ENCODE measurements around the gene TIGD3.

DNA sequence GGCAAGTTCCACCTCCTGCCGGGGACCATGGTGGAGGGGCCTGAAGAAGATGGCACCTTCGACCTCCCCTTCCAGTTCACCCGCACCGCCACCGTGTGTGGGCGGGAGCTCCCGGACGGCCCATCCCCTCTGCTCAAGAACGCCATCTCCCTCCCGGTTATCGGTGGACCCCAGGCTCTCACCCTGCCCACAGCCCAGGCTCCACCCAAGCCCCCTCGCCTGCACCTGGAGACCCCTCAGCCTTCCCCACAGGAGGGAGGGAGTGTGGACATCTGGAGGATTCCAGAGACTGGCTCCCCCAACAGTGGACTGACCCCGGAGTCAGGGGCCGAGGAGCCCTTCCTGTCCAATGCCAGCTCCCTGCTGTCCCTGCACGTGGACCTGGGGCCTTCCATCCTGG is 33.5 kb upstream of the TIGD3 start:
- TF ChIP-seq, protein P1, sequence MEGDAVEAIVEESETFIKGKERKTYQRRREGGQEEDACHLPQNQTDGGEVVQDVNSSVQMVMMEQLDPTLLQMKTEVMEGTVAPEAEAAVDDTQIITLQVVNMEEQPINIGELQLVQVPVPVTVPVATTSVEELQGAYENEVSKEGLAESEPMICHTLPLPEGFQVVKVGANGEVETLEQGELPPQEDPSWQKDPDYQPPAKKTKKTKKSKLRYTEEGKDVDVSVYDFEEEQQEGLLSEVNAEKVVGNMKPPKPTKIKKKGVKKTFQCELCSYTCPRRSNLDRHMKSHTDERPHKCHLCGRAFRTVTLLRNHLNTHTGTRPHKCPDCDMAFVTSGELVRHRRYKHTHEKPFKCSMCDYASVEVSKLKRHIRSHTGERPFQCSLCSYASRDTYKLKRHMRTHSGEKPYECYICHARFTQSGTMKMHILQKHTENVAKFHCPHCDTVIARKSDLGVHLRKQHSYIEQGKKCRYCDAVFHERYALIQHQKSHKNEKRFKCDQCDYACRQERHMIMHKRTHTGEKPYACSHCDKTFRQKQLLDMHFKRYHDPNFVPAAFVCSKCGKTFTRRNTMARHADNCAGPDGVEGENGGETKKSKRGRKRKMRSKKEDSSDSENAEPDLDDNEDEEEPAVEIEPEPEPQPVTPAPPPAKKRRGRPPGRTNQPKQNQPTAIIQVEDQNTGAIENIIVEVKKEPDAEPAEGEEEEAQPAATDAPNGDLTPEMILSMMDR (IDR thresholded peaks at IDR 0.05; ENCODE audit: low read length), result no peak
- no peak for TF ChIP-seq EZH2 (IDR thresholded peaks at IDR 0.05; ENCODE audit: borderline replicate concordance, low read length)
